ENCODE results near the gene CSRNP3. TPM values are rescaled to one million over a fixed set of nuclear protein-coding genes. Genes with fewer than 3 reads are reported as not detected.
A peak's percentile ranks its signal among the peaks of the same experiment; 100 is the strongest.

Gene CSRNP3
- total RNA-seq, 1 experiment from 2014 or later, result 1.4 TPM

- DNase-seq (ENCODE audit: low read depth), result no peak
These were observed 75.4 kb downstream of the CSRNP3 start for GRCh38 chr2:165544897-165545296.

GRCh38 chr2:165547900-165548299 is 78.4 kb downstream of the CSRNP3 start:
- DNase-seq (ENCODE audit: low read depth), result no peak

GRCh38 chr2:165549619-165550018 is 80.1 kb downstream of the CSRNP3 start:
- DNase-seq (ENCODE audit: low read depth), result no peak

- DNase-seq (ENCODE audit: low read depth), result no peak
These were observed 89.3 kb downstream of the CSRNP3 start for GRCh38 chr2:165558832-165559231.

- DNase-seq (ENCODE audit: low read depth), result no peak
These were observed 91.0 kb downstream of the CSRNP3 start for GRCh38 chr2:165560377-165560988.

- DNase-seq (ENCODE audit: low read depth), result no peak
These were observed 92.0 kb downstream of the CSRNP3 start for GRCh38 chr2:165561516-165561915.

GRCh38 chr2:165562233-165562632 is 92.7 kb downstream of the CSRNP3 start:
- peak; percentile 26 for DNase-seq (ENCODE audit: low read depth)

- no peak for DNase-seq (ENCODE audit: low read depth)
These were observed 94.1 kb downstream of the CSRNP3 start for GRCh38 chr2:165563468-165564225.

- DNase-seq (ENCODE audit: low read depth), result no peak
These were observed 96.5 kb downstream of the CSRNP3 start for GRCh38 chr2:165566008-165566407.

- no peak for DNase-seq (ENCODE audit: low read depth)
These were observed 97.8 kb downstream of the CSRNP3 start for GRCh38 chr2:165567273-165567672.

GRCh38 chr2:165568361-165568760 is 98.9 kb downstream of the CSRNP3 start:
- DNase-seq (ENCODE audit: low read depth), result no peak

- DNase-seq (ENCODE audit: low read depth), result no peak
These were observed 102.0 kb downstream of the CSRNP3 start for GRCh38 chr2:165571477-165571876.

- no peak for DNase-seq (ENCODE audit: low read depth)
These were observed 102.7 kb downstream of the CSRNP3 start for GRCh38 chr2:165572151-165572550.

GRCh38 chr2:165573534-165574461 is 104.3 kb downstream of the CSRNP3 start:
- DNase-seq (ENCODE audit: low read depth), result peak; percentile 24

GRCh38 chr2:165575044-165575615 is 105.6 kb downstream of the CSRNP3 start:
- DNase-seq (ENCODE audit: low read depth), result no peak

- DNase-seq (ENCODE audit: low read depth), result no peak
These were observed 107.1 kb downstream of the CSRNP3 start for GRCh38 chr2:165576409-165577154.

GRCh38 chr2:165582409-165582808 is 112.9 kb downstream of the CSRNP3 start:
- peak; percentile 52 for DNase-seq (ENCODE audit: low read depth)

GRCh38 chr2:165582863-165583506 is 113.5 kb downstream of the CSRNP3 start:
- no peak for DNase-seq (ENCODE audit: low read depth)

GRCh38 chr2:165584126-165584654 is 114.7 kb downstream of the CSRNP3 start:
- no peak for DNase-seq (ENCODE audit: low read depth)

- no peak for DNase-seq (ENCODE audit: low read depth)
These were observed 116.5 kb downstream of the CSRNP3 start for GRCh38 chr2:165586019-165586418.

All from LHCN-M2 (cell line).